ENCODE results near the gene DGKK.

- TF ChIP-seq, protein P1, sequence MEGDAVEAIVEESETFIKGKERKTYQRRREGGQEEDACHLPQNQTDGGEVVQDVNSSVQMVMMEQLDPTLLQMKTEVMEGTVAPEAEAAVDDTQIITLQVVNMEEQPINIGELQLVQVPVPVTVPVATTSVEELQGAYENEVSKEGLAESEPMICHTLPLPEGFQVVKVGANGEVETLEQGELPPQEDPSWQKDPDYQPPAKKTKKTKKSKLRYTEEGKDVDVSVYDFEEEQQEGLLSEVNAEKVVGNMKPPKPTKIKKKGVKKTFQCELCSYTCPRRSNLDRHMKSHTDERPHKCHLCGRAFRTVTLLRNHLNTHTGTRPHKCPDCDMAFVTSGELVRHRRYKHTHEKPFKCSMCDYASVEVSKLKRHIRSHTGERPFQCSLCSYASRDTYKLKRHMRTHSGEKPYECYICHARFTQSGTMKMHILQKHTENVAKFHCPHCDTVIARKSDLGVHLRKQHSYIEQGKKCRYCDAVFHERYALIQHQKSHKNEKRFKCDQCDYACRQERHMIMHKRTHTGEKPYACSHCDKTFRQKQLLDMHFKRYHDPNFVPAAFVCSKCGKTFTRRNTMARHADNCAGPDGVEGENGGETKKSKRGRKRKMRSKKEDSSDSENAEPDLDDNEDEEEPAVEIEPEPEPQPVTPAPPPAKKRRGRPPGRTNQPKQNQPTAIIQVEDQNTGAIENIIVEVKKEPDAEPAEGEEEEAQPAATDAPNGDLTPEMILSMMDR (optimal IDR thresholded peaks at IDR 0.05 in 1 of 3, IDR thresholded peaks at IDR 0.05 in 1 of 3, conservative IDR thresholded peaks at IDR 0.05 in 1 of 3; ENCODE audit: extremely low read depth in 1 of 3, insufficient read depth in 2 of 3, low read length in 3 of 3): no peak
- TF ChIP-seq EZH2 (IDR thresholded peaks at IDR 0.05; ENCODE audit: low read length): no peak
Observed at GRCh38 chrX:50447535-50447934, 23.1 kb downstream of the DGKK start.
